SKM-1 (cell line): ENCODE measurements around the gene ABCC6.
"Not testable (repeated sequence)": the region's sequence is repeated elsewhere in the genome, so short reads cannot be mapped to it uniquely, and the experiment has no call there.

ENCODE experiments used
- DNase-seq: peaks from one replicate; lab custom pipeline; 2025; ENCODE audit not compliant: unreplicated experiment; lab: John Stamatoyannopoulos, UW

The ABCC6 gene

DNA sequence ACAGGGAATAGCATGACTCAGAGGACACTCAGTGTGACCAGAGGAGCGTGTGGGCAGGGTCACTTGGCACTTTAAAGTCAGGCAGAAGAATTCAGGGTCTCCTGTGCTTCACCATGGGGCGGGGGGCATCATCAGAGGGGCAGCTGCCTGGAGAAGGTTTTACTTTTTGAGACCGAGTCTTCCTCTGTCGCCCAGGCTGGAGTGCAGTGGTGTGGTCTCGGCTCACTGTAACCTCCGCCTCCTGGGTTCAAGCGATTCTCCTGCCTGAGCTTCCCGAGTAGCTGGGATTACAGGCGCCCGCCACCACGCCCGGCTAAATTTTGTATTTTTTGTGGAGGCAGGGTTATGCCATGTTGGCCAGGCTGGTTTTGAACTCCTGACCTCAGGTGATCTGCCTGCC is 32.3 kb downstream of the ABCC6 start:
- not testable (repeated sequence) for DNase-seq

GRCh38 chr16:16190546-16190945 is 32.7 kb downstream of the ABCC6 start:
- no peak for DNase-seq

- no peak for DNase-seq
Measured at GRCh38 chr16:16189842-16190241, 33.5 kb downstream of the ABCC6 start.

- DNase-seq, result no peak
Measured at GRCh38 chr16:16188827-16189226, 34.5 kb downstream of the ABCC6 start.

DNA sequence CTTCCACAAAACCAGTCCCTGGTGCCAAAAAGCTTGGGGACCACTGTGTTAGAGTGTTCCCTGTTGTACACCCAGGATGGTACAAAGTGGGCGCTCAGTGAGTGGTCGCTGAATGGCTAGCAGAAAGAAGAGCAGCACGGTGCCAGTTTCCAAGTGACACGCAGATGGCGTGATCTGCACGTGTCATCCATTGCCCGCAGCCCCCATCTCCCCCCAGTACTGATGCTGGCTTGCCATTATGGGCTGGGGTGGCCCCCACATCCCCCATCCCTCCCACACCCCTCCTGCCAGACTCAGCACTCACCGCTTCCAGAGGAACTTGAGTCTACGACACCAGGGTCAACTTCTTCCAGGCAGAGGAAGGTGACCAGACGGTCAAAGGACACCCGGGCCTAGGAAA is 36.5 kb downstream of the ABCC6 start:
- no peak for DNase-seq

DNA sequence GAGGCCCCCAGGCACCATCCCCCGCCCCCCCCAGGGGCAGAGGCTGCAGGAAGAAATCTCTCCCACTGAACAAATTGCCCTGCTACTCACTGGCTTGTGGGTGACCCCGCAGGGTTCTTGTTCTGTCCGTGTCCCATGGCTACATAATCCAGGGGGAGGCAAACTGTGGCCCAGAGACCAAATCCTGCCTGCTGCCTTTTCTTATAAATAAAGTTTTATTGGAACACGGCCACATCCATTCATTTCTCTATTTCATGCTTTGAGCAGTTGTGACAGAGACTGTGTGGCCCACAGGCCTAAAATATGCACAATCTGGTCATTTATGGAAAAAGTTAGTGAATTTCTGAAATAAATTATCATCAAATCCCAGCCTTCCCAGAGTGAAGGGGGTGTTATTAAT is 38.2 kb downstream of the ABCC6 start:
- no peak for DNase-seq

DNA sequence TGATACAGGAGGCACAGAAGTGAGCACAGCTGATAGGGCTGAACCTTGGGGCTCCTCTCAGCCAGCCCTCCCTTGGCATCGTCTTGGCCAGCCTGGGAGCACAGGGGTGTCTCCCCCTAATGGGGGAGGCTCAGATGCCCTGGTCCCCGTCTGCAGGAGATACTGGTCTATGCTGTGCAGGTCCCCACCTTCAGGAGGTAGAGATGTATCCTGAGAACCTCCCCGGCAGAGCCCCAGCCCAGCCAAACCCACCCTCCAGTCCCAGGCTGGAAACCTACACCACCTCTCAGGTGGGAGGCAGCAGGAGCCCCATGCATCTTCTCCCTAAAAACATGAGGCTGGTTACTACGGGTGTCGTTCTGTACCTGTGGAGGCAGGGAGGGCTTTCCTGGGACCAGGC is 38.7 kb downstream of the ABCC6 start:
- no peak for DNase-seq

- no peak for DNase-seq
Measured at GRCh38 chr16:16183562-16183961, 39.7 kb downstream of the ABCC6 start.

- no peak for DNase-seq
Measured at GRCh38 chr16:16182918-16183317, 40.4 kb downstream of the ABCC6 start.

DNA sequence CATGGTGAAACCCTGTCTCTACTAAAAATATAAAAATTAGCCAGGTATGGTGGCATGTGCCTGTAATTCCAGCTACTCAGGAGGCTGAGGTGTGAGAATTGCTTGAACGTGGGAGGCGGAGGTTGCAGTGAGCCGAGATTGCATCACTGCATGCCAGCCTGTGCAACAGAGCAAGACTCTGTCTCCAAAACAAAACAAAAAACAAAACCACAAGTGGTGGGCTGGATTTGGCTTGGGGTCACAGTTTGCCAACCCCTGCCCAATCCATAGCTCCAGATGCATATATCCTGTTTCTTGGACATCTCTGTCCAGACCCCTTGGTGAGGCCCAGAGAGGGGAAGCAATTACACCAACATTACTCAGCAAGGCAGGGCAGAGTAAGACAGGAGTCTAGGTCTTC is 41.5 kb downstream of the ABCC6 start:
- not testable (repeated sequence) for DNase-seq

- no peak for DNase-seq
Measured at GRCh38 chr16:16178455-16179162, 44.7 kb downstream of the ABCC6 start.

- no peak for DNase-seq
Measured at GRCh38 chr16:16176328-16176727, 47.0 kb downstream of the ABCC6 start.

- no peak for DNase-seq
Measured at GRCh38 chr16:16175296-16175695, 48.0 kb downstream of the ABCC6 start.

GRCh38 chr16:16172991-16173390 is 50.3 kb downstream of the ABCC6 start:
- no peak for DNase-seq

DNA sequence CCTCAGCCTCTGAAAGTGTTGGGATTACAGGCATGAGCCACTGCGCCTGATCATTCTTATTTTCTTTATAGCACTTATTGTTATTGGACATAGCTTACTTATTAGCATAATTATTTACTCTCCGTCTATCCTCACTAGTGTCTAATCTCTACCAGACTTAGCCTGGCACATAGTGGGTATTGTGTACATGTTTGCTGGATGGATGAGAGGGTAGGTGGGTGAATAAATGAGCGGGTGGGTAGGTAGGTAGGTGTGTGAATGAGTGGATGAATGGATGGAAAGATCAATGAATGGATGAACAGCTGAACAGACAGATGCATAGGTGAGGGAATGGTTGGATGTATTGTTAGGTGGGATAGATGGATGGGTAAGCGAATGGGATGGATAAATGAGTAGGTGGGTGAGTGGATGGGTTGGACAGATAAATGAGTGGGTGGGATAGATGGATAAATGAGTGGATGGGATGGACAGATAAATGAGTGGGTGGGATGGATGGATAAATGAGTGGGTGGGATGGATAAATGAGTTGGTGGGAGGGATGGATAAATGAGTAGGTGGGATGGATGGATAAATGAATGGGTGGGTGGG is 51.9 kb downstream of the ABCC6 start:
- DNase-seq, result no peak

DNA sequence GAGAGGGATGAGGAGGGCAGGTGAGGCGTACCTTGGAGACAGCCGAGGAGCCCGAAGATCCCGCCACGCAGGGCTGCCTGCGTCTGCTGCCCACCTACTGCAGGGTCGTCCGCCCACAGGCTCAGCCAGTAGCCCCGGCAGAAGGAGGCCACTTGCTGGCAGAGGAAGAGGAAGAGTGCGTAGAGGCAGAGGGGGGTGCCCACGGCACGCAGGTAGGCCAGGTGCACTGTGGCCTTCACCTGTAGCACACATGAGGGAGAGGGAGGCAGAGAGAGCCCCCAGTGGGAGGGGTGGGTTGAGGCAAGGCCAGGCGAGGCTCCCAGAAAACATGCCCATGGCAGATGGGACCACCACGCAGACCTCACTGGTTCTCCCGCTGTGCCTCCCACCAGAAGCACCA is 53.7 kb downstream of the ABCC6 start:
- DNase-seq, result no peak

DNA sequence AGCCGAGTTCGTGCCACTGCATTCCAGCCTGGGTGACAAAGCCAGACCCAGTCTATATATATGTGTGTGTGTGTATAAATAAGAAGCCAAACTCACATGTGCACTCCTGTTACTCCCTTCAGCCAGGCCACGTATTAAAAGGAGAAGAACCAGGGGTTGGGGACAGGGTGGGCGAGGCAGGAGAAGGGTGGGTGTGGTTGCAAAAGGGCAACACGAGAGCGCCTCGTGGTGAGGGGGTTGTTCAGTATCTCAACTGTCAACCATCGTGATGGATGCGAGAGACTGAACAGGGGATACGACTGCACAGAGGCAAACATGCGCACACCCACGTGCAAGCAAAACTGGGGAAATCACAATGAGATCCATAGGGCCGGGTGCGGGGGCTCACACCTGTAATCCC is 54.9 kb downstream of the ABCC6 start:
- DNase-seq, result no peak

DNA sequence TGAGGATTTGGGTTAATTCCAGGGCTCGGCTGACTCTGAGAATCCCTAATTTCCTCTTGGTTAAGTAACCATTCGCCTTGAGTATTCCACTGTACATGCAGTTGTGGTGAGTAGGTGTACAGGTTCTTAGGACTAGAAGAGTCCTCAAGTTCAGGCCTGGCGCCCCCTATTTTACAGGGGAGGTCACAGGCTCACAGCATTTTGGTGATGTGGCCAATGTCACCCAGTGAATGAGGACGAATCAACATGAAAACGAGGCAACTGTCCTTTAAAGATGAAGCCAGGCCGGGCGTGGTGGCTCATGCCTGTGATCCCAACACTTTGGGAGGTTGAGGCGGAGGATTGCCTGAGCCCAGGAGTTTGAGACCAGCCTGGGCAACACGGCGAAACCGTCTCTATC is 55.4 kb downstream of the ABCC6 start:
- DNase-seq, result no peak

DNA sequence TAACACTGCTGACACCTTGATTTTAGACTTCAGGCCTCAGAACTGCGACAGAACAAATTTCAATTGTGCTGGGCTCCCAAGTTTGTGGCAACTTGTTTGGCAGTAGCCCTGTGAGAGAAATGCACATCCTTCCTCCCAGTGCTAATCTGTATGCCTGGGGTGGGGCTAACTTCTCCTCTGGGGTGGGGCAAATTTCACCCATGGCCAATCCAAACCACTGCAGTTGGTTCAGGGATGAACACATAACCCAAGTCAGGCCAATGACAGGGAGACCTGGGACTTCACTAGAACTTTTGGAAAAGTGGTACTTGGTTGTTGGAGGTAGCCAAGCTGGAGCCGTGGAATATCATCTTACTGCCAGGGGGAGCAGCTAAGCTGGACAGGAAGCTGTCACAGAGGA is 56.3 kb downstream of the ABCC6 start:
- DNase-seq, result no peak

GRCh38 chr16:16166085-16166484 is 57.2 kb downstream of the ABCC6 start:
- DNase-seq, result no peak

- DNase-seq, result no peak
Measured at GRCh38 chr16:16164243-16164642, 59.1 kb downstream of the ABCC6 start.

DNA sequence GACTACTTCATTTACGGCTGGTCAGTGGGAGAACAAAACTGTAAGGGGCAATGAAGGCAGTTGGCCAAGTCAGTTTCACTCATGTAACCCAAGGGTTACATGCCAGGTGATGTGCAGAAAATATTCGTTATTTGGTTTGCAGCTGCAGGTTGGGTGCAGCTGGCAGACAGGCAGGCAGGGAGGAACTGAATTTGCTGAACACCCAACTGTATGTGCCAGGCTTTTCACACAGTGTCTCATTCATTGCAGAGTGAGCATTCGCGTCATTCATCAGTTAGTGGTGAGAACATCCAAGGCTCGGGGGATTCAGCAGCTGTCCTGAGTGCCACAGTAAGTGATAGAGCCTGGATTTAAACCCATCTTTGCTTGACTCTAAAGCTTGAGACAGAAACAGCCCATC is 59.7 kb downstream of the ABCC6 start:
- no peak for DNase-seq

DNA sequence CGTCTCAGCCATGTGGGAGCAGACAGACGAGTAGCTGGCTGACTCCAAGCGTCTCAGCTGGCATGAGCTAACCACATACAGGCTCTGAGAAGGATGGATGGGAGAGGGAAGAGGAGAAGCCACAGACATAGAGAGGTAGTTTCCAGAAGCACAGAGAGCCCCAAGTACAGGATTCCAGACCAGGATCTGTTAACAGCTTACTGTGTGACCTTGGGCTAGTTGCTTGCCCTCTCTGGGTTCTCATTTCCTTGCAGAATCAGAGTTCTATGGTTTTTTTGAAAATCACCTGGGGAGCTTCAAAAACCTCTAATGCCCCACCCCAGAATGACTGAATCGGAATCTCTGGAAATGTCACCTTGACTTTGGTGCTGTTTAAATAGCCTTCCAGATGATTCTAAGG is 60.2 kb downstream of the ABCC6 start:
- no peak for DNase-seq
